ENCODE measurements around the gene ITGA11. TPM values are rescaled to one million over a fixed set of nuclear protein-coding genes. Genes with fewer than 3 reads are reported as not detected.

Gene ITGA11
- total and polyA plus RNA-seq, 2 of the 13 experiments (the other 11 are each of a cell fraction or from before 2014, with no cell fraction given): not detected

DNA sequence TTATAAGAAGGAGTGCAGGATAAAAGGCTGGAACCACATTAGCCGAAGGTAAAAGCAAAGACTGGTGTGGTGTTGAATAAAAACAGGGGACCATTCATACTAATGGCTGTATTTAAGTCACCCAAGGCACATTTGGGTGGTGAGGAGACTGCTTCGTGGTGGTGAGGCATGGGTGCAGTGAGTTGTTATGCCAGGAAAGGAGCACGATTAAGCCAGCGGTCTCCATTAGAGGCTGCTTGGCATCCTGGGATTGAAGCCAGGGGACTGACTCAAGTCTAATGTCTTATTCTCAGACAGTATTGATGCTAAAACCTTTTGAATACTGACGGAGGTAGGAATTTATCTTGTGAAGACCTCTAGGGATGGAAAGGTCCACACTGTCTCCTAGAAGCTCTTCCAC lies 132.5 kb downstream of the ITGA11 start (continued):
- TF ChIP-seq HNF1A (IDR thresholded peaks at IDR 0.05; ENCODE audit: low read depth) (no peak), HNF1A (CRISPR knock-in tag; IDR thresholded peaks at IDR 0.05; ENCODE audit: borderline replicate concordance) (no peak), KLF16 (CRISPR knock-in tag; IDR thresholded peaks at IDR 0.05) (no peak), ZNF530 (CRISPR knock-in tag; IDR thresholded peaks at IDR 0.05; ENCODE audit: low read depth) (no peak), ZNF547 (CRISPR knock-in tag; IDR thresholded peaks at IDR 0.05) (no peak), ATRX (CRISPR knock-in tag; IDR thresholded peaks at IDR 0.05; ENCODE audit: borderline replicate concordance) (no peak)
- TF ChIP-seq, protein P1, sequence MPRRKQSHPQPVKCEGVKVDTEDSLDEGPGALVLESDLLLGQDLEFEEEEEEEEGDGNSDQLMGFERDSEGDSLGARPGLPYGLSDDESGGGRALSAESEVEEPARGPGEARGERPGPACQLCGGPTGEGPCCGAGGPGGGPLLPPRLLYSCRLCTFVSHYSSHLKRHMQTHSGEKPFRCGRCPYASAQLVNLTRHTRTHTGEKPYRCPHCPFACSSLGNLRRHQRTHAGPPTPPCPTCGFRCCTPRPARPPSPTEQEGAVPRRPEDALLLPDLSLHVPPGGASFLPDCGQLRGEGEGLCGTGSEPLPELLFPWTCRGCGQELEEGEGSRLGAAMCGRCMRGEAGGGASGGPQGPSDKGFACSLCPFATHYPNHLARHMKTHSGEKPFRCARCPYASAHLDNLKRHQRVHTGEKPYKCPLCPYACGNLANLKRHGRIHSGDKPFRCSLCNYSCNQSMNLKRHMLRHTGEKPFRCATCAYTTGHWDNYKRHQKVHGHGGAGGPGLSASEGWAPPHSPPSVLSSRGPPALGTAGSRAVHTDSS (CRISPR knock-in tag; conservative IDR thresholded peaks at IDR 0.05): no peak
